ENCODE data around the gene TXNL4A.
A peak's percentile ranks its signal among the peaks of the same experiment; 100 is the strongest.
"Not testable (repeated sequence)": the region's sequence is repeated elsewhere in the genome, so short reads cannot be mapped to it uniquely, and the experiment has no call there.

The TXNL4A gene

DNA sequence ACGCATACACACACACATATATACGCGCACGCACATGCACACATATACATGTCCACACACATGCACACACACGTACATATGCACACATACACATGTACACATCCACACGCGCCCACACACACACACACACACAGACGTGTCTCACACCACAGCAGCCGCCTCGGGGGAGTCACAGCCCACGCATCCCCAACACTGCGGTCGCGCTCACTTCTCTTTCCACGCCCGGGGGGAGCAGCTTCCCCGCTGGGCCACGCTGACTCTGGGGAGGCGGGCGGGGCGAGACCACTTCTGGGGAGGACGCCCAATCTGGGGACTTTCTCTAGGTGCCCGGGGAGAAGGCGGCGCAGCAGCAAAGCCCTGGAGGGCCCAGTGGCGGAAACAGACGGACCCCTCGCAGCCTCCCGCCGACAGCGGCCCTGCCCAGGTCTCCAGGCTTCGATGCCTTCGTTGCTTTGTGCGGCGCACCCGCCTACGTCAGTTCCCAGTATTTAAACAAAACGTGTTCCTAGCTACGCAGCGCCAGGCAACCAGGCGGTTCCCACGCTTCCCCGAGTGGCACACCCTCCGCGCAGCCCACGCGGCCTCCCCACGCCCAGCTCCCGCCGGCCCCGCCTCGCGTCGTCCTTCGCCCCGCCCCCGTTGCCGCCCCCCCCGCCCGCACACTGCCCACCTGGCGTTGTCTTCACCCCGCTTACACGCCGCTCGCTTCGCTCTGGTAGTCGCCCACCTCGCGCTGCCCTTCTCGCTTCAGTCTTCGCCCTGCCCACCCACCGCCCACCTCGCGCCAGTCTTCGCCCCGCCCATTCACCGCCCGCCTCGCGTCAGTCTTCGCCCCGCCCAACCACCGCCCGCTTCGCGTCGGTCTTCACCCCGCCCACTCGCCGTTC is 45.1 kb upstream of the TXNL4A start:
- H3K36me3 ChIP-seq = peaks cover 18% of the 10 kb centered on the region
- peak overlapping the region; percentile 62 for H3K4me3 ChIP-seq (ENCODE audit: low read depth, low read length)
- H3K27me3 ChIP-seq (ENCODE audit: insufficient read depth, low read depth, severe bottlenecking) = no peaks in the 10 kb centered on the region
- no peak for DNase-seq
- no peaks in the 10 kb centered on the region for H3K9me3 ChIP-seq (ENCODE audit: severe bottlenecking)
- no peak for TF ChIP-seq CTCF (IDR thresholded peaks at IDR 0.05; ENCODE audit: low read depth, low read length)
- H3K27ac ChIP-seq = peak overlapping the region; percentile 79

GRCh38 chr18:80029690-80030089 is 41.3 kb upstream of the TXNL4A start:
- Histone ChIP-seq H3K9me3 (ENCODE audit: severe bottlenecking) (peaks cover 12% of the 10 kb centered on the region), H3K27ac (no peak overlapping the region), H3K4me3 (ENCODE audit: low read depth, low read length) (no peak overlapping the region), H3K36me3 (no peaks in the 10 kb centered on the region), H3K27me3 (ENCODE audit: insufficient read depth, low read depth, severe bottlenecking) (no peaks in the 10 kb centered on the region)
- no peak for TF ChIP-seq CTCF (IDR thresholded peaks at IDR 0.05; ENCODE audit: low read depth, low read length)
- no peak for DNase-seq

DNA sequence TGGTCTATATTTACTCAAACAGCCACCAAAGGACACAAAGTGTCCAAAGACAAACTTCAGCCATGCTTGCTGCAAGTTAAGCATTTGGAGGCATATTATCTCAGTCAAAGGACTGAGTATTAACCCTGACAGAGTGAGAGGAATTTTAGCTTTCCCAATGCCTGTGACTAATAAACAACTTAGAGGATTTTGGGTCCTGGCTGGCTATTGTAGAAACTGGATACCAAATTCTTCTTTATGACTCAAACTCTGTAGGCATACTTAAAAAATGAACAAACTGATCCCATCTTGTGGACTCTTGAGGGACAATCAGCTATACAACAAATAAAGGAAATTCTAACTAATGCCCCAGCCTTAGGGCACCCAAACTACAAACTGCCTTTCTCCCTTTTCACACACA is 39.4 kb upstream of the TXNL4A start:
- peaks cover 32% of the 10 kb centered on the region for H3K9me3 ChIP-seq (ENCODE audit: severe bottlenecking)
- H3K36me3 ChIP-seq, DNase-seq: not testable (repeated sequence)

GRCh38 chr18:80026363-80026762 is 38.0 kb upstream of the TXNL4A start:
- no peaks in the 10 kb centered on the region for H3K36me3 ChIP-seq
- TF ChIP-seq CTCF (IDR thresholded peaks at IDR 0.05; ENCODE audit: low read depth, low read length) = no peak
- no peak for DNase-seq
- H3K27me3 ChIP-seq (ENCODE audit: insufficient read depth, low read depth, severe bottlenecking) = no peaks in the 10 kb centered on the region
- no peak overlapping the region for H3K4me3 ChIP-seq (ENCODE audit: low read depth, low read length)
- peaks cover 45% of the 10 kb centered on the region for H3K9me3 ChIP-seq (ENCODE audit: severe bottlenecking)
- H3K27ac ChIP-seq = no peak overlapping the region

More for the DNA sequence above, 39.4 kb upstream of the TXNL4A start:
- H3K27ac ChIP-seq; H3K4me3 ChIP-seq (ENCODE audit: low read depth, low read length); H3K27me3 ChIP-seq (ENCODE audit: insufficient read depth, low read depth, severe bottlenecking): not testable (repeated sequence)

DNA sequence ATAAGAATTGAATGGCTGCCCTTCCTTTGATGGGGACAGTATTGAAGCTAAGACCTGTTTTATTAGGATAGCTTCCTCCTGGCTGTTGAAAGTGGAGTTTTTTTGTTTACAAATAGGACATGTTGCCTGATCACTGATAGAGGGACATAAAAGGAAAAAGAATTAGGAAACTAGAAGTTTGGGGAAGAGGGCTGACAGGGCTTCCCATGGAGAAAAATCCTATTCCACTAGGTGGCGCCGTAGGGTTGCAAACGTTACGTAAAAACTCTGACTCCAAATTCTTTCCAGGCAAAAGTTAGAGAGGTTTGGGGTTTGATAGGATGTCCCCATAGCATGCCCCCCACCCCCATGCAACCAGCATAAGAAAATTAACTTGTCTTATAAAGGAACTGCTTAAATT is 34.8 kb upstream of the TXNL4A start:
- Histone ChIP-seq H3K27me3 (ENCODE audit: insufficient read depth, low read depth, severe bottlenecking) (no peaks in the 10 kb centered on the region), H3K9me3 (ENCODE audit: severe bottlenecking) (peaks cover 68% of the 10 kb centered on the region), H3K27ac (no peak overlapping the region), H3K4me3 (ENCODE audit: low read depth, low read length) (no peak overlapping the region), H3K36me3 (no peaks in the 10 kb centered on the region)
- peak; percentile 53 for TF ChIP-seq CTCF (IDR thresholded peaks at IDR 0.05; ENCODE audit: low read depth, low read length)
- DNase-seq = peak; percentile 53

GRCh38 chr18:80022613-80023012 is 34.2 kb upstream of the TXNL4A start:
- Histone ChIP-seq H3K27me3 (ENCODE audit: insufficient read depth, low read depth, severe bottlenecking) (no peaks in the 10 kb centered on the region), H3K9me3 (ENCODE audit: severe bottlenecking) (peaks cover 68% of the 10 kb centered on the region), H3K4me3 (ENCODE audit: low read depth, low read length) (no peak overlapping the region), H3K36me3 (no peaks in the 10 kb centered on the region), H3K27ac (no peak overlapping the region)
- no peak for DNase-seq
- TF ChIP-seq CTCF (IDR thresholded peaks at IDR 0.05; ENCODE audit: low read depth, low read length) = no peak
